ENCODE data around the gene TTI1. TPM values are rescaled to one million over a fixed set of nuclear protein-coding genes. Genes with fewer than 3 reads are reported as not detected.

TTI1 gene
- 10 to 100 TPM; 11.8 to 17.9 (median 14.1) TPM for total RNA-seq (2021; fragmentation: NEBNext Ultra II Directional; extraction: Animal tissue kit (Norgen Biotek cat#: 25700))
- long read RNA-seq, partial matches to known transcripts, result 3 of 9 reads
- long read RNA-seq, other reads (novel, unspliced or antisense), result 1 of 9 reads

DNA sequence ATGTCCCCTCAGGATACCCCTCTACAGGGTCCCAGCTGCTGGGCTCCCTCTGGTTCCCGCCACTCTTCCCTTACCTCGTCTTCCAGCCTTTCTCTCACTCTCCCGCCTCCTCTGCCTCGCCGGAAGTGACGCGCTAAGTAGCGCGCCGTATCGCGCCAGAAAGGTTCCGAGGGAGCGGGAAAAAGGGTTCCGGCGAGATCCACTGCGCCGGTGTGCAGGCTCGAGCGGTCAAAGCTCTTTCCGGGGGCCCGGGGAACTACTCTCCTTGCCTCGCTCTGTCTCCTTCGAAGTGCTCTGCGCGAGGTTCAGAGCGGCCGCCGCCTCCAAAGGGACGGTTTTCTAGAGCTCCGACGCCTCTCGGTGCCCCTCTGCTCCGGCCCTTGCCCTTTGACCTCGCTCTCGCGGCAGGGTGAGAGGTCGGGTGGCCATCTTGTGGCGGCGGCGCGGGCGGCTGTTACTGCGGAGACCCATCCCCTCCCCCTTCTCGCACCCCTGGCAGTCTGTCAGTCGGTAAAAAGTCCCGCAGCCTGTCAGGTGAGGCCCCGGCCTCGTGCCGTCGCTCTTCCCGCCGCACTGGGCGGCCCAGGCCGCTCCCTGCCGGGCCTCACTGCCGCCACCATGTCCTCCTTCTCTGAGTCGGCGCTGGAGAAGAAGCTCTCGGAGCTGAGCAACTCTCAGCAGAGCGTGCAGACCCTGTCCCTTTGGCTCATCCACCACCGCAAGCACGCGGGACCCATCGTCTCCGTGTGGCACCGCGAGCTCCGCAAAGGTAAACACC, at the start of gene TTI1, which contains the start of gene RPRD1B:
Gene TTI1, minus strand, starts transcription at position 127 of the 778 bp plus-strand sequence. CDS start 19,640 bp downstream, outside the sequence.
Gene RPRD1B, plus strand, starts transcription at position 417 of the 778 bp plus-strand sequence. Its CDS starts 202 bp downstream, at position 619.
- Mint-ChIP-seq H3K27me3 (ENCODE audit: insufficient read depth) (peaks cover 2% of the 10 kb centered on the region), H3K4me3 (peak within 1 kb of the TSS; percentile 99), H3K9me3 (no peaks in the 10 kb centered on the region), H3K36me3 (ENCODE audit: low read depth) (peaks cover 21% of the 10 kb centered on the region), H3K4me1 (ENCODE audit: low read depth) (peaks cover 60% of the 10 kb centered on the region), H3K27ac (peak within 1 kb of the TSS; percentile 95)
- peak; percentile 75 for DNase-seq
- TF ChIP-seq, protein P1, sequence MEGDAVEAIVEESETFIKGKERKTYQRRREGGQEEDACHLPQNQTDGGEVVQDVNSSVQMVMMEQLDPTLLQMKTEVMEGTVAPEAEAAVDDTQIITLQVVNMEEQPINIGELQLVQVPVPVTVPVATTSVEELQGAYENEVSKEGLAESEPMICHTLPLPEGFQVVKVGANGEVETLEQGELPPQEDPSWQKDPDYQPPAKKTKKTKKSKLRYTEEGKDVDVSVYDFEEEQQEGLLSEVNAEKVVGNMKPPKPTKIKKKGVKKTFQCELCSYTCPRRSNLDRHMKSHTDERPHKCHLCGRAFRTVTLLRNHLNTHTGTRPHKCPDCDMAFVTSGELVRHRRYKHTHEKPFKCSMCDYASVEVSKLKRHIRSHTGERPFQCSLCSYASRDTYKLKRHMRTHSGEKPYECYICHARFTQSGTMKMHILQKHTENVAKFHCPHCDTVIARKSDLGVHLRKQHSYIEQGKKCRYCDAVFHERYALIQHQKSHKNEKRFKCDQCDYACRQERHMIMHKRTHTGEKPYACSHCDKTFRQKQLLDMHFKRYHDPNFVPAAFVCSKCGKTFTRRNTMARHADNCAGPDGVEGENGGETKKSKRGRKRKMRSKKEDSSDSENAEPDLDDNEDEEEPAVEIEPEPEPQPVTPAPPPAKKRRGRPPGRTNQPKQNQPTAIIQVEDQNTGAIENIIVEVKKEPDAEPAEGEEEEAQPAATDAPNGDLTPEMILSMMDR (IDR thresholded peaks at IDR 0.05), result 0 out of 2 replicates have a peak, but pooled peaks have one; percentile 17

DNA sequence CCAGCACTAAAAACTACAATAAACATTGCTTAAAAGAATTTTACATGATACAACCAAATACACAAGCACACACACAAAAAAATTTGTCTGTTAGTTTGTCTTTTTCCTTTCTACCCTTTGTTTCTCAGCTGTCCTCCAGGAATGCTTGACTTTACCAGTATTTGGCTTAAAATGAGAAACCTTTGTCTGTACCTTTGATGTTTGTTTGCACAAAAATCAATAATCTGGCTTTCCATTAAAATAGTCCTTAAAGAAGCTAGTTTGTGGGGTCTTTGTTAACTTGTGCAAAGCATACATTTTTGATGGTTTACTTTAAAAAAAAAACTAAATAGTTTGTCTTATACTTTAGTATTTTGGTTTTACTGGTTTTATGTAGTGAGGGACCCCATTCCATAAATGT, 49.6 kb upstream of the TTI1 start:
- Mint-ChIP-seq H3K27ac (peak overlapping the region; percentile 53; the same call in 1 of the 2 replicates), H3K36me3 (ENCODE audit: low read depth) (peaks cover 57% of the 10 kb centered on the region), H3K27me3 (ENCODE audit: insufficient read depth) (no peaks in the 10 kb centered on the region), H3K4me3 (no peak overlapping the region), H3K9me3 (no peaks in the 10 kb centered on the region), H3K4me1 (ENCODE audit: low read depth) (peaks cover 45% of the 10 kb centered on the region)
- DNase-seq, result no peak
- TF ChIP-seq, protein P1 (IDR thresholded peaks at IDR 0.05), result no peak

DNA sequence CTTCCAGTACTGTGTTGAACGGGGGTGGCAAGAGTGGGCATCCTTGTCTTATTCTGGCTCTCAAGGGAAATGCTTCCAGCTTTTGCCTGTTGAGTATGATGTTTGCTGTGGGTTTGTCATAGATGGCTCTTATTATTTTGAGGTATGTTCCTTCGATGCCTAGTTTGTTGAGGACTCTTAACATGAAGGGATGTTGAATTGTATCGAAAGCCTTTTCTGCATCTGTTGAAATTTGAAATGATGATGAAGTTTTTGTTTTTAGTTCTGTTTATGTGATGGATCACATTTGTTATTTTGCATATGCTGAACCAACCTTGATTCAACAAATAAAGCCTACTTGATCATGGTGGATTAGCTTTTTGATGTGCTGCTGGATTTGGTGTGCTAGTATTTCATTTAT, 48.3 kb upstream of the TTI1 start:
- Mint-ChIP-seq H3K4me3 (no peak overlapping the region), H3K36me3 (ENCODE audit: low read depth) (peaks cover 57% of the 10 kb centered on the region), H3K27ac (no peak overlapping the region), H3K4me1 (ENCODE audit: low read depth) (peaks cover 45% of the 10 kb centered on the region), H3K9me3 (no peaks in the 10 kb centered on the region), H3K27me3 (ENCODE audit: insufficient read depth) (no peaks in the 10 kb centered on the region)
- TF ChIP-seq, protein P1 (IDR thresholded peaks at IDR 0.05), result no peak
- no peak for DNase-seq

DNA sequence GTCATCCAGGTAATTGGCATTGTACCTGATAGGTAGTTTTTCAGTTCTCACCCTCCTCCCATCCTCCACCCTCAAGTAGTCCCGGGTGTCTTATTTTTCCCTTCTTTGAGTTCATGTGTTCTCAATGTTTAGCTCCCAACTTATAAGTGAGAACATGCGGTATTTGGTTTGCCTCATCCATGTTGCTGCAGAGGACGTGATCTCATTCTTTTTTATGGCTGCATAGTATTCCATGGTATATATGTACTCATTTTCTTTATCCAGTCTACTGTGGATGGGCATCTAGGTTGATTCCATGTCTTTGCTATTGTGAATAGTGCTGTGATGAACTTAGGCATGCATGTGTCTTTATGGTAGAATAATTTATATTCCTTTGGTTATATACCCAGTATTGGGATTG, 46.1 kb upstream of the TTI1 start:
- no peak overlapping the region for H3K4me3 Mint-ChIP-seq

DNA sequence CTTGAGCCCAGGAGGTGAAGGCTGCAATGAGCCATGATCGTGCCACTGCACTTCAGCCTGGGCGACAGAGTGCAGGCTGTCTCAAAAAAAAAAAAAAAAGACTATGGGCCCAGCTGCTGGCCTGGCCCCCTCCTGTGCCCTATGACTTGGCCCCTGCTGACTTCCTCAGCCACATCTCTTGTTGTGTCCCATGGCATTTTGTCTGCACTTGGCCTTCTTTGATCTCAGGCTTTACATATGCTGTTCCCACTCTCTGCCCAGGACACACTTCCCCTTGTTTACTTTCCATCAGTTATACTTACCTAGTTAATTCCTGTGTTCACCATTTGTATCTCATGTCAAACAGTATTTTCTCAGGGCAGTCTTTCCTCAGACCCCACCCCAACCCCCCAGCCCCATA, 44.8 kb upstream of the TTI1 start:
- no peak for DNase-seq
- peaks cover 2% of the 10 kb centered on the region; the same call in 1 of the 2 replicates for H3K27me3 Mint-ChIP-seq (ENCODE audit: insufficient read depth)
- H3K36me3 Mint-ChIP-seq (ENCODE audit: low read depth), result peaks cover 48% of the 10 kb centered on the region
- no peak overlapping the region for H3K4me3 Mint-ChIP-seq
- TF ChIP-seq, protein P1 (IDR thresholded peaks at IDR 0.05), result no peak
- H3K9me3 Mint-ChIP-seq, result no peaks in the 10 kb centered on the region
- peaks cover 55% of the 10 kb centered on the region for H3K4me1 Mint-ChIP-seq (ENCODE audit: low read depth)
- H3K27ac Mint-ChIP-seq, result no peak overlapping the region

More for the DNA sequence above, 46.1 kb upstream of the TTI1 start:
- TF ChIP-seq, protein P1 (IDR thresholded peaks at IDR 0.05), result no peak
- DNase-seq, result no peak
- Mint-ChIP-seq H3K27me3 (ENCODE audit: insufficient read depth) (no peaks in the 10 kb centered on the region), H3K27ac (no peak overlapping the region), H3K9me3 (no peaks in the 10 kb centered on the region), H3K36me3 (ENCODE audit: low read depth) (peaks cover 48% of the 10 kb centered on the region), H3K4me1 (ENCODE audit: low read depth) (peaks cover 53% of the 10 kb centered on the region)
